UCSD-AML1 (cell line): ENCODE results near the gene COLEC11.

Experiments used
- DNase-seq: peaks from one replicate; lab custom pipeline; 2025; ENCODE audit not compliant: unreplicated experiment; lab: John Stamatoyannopoulos, UW

Gene COLEC11

DNA sequence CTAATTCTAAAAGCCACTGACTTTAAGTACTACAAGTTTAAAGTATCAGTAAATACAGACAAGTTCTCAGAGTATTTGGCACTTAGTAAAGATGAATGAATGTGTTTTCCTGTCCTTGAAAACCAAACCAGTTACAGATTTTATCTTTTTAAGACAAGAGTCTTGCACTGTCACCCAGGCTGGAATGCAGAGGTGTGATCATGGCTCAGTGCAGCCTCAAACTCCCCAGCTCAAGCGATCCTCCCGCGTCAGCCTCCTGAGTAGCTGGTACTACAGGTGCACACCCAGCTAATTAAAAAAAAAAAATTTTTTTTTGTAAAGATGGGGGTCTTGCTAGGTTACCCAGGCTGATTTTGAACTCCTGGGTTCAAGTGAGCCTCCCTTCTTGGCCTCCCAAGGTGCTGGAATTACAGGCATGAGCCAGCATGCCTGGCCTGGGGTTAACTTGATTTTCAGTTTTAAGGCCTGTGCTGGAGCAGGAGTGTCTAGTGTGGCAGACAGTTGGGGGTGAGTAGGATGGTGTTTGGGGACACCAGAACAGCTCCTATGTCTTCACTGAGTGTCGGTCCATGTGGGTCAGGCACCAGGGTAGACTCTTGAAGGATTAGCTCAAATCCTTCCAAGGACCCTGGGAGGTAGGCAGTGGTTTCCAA is 10.2 kb upstream of the COLEC11 start:
- no peak for DNase-seq

- DNase-seq = no peak
Measured at GRCh38 chr2:3585261-3586109, 9.4 kb upstream of the COLEC11 start.

- DNase-seq = no peak
Measured at GRCh38 chr2:3586220-3586619, 8.7 kb upstream of the COLEC11 start.

DNA sequence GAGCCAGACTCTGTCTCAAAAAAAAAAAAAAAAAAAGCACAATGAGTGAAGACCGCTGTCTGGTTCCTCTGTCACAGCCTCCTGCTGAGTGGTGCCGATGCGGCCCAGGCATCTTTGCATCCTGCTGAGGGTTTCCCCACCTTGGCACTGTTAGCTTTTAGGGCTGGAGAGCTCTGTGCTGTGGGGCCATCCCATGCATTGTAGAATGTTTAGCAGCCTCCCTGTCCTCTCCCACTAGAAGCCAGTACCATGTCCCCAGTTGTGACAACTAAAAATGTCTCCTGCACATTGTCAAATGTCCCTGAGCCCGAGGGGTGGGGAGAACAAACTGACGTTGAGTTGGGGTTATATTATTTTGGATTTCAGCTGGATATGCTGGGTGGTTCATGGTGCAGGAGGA is 7.9 kb upstream of the COLEC11 start:
- no peak for DNase-seq

DNA sequence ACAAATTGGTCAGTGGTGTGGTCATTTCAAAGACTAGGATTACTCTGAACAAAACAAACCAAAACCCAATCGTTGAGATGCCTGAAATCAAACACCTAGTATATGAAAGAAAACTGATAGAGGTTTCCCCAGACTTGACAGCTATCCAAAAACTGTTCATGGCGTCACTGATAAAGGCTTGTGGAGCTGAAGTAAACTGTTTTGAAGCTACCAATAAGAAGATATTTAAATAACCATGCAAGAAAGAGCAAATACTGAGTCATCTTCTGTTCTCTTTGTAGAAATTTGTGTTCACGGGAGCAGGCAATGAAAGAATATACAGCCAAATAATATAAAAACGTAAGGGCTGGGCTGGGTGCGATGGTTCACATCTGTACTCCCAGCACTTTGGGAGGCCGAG is 7.5 kb upstream of the COLEC11 start:
- no peak for DNase-seq

DNA sequence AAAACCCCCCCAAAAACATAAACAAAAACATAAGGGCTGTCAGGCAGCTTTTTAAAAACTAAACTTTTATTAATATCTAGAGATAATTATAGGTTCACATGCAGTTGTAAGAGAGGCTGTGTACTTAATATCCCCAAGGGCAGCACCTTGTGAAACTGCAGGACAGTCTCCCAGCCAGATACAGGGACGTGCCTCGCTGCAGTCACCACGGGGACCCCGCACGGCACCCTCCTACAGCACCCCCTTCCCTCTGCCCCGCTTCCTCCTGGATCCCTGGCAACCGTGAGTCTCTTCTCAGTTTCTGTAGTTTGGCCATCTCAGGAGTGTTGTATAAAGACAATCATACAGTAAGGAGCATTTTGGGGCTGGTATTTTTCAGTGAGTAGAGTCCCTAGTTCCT is 6.8 kb upstream of the COLEC11 start:
- no peak for DNase-seq

- no peak for DNase-seq
Measured at GRCh38 chr2:3589086-3589485, 5.8 kb upstream of the COLEC11 start.

- DNase-seq = no peak
Measured at GRCh38 chr2:3595404-3595803, 492 bp downstream of the COLEC11 start.

DNA sequence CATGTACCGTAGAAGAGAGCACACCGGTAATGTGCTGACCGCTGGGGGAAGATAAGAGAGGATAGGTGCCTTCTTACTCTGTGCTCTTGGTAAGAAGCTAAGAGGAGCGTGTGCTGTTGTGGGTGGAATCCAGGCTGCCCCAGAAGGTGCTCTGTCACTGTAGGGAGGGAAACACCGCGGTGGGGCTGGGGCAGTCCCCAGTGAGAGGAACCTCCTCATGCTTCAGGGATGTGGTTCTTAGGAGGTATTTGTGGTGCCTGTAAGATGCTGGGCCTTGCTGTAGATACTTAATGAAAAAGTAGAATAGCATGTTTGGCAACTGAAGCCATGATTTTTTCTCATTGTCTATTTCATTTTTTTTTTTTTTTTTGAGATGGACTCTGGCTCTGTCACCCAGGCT is 1.1 kb downstream of the COLEC11 start:
- DNase-seq = no peak

- no peak for DNase-seq
Measured at GRCh38 chr2:3596901-3597417, 2.0 kb downstream of the COLEC11 start.

- no peak for DNase-seq
Measured at GRCh38 chr2:3597567-3597966, 2.7 kb downstream of the COLEC11 start.

- no peak for DNase-seq
Measured at GRCh38 chr2:3598197-3598910, 3.4 kb downstream of the COLEC11 start.

GRCh38 chr2:3598912-3599854 is 4.3 kb downstream of the COLEC11 start:
- no peak for DNase-seq

GRCh38 chr2:3600256-3600855 is 5.4 kb downstream of the COLEC11 start:
- DNase-seq = no peak

DNA sequence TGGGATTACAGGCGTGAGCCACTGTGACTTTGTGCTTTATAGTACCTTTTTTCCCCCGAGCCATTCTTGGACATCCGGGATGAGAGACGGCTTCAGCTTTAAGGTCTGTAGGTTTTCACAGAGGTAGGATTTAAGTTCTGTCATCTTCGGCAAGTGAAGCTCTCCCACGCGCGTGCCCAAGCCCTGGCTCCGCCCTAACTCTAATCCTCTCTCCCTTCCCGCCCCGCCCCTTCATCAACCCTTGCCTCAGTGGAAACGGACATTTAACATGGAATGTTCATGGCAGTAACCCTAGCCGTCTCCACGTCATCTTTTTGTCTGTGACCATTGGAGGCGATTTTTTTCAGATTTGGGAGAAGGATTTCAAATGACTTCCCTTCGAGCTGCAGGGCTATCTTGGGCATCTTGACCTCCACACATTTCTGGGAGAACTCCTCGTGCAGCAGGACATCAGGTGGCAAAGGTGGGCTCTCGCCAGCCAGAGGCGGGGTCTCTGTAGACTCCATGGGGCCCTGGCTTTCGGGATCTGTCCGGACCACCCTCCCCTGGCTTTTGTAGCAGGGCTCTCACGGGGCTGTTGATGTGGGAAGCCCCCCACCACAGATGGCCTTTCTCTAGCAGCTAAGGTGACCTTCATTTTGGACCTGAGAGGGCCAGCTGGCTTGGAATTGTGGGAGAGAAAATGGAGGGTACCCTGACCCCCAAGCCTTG is 6.8 kb downstream of the COLEC11 start:
- no peak for DNase-seq

DNA sequence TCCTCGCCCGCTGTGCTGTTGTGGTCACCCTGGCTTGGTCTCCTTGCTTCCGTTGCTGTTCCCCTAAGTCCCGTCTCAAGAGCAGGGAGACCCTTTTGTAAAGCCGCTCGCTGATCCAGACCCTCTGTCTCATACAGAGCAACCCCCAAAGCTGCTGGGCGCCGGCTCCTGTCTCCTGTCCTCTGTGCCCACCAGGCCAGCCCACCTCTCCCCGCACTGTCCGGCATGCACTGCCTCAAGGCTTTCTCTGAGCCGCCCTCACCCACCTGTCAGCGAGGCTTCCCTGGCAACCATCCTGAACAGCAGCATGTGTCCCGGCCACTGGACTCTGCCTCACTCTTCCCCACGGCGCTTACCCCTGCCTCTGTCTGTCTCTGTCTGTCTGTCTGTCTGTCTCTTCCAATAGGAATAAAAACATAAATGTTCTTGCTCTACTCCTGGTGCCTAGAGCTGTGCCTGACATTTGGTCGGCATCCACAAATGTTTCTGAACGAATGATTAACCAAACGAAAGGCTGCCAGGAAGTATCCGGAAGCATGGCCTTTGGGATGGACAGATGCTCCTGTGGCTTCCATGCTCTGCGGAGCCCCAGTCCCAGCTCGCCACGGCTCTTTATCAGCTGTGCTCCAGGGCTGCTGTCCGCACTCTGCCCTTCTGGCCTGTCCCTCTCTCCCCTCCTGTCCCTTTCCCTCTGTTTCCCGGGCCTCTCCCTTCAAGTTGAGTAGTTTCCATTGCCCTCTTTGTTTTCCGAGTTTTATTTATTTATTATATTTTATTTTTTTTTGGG is 7.8 kb downstream of the COLEC11 start:
- DNase-seq = no peak

GRCh38 chr2:3603536-3604206 is 8.8 kb downstream of the COLEC11 start:
- DNase-seq = no peak

DNA sequence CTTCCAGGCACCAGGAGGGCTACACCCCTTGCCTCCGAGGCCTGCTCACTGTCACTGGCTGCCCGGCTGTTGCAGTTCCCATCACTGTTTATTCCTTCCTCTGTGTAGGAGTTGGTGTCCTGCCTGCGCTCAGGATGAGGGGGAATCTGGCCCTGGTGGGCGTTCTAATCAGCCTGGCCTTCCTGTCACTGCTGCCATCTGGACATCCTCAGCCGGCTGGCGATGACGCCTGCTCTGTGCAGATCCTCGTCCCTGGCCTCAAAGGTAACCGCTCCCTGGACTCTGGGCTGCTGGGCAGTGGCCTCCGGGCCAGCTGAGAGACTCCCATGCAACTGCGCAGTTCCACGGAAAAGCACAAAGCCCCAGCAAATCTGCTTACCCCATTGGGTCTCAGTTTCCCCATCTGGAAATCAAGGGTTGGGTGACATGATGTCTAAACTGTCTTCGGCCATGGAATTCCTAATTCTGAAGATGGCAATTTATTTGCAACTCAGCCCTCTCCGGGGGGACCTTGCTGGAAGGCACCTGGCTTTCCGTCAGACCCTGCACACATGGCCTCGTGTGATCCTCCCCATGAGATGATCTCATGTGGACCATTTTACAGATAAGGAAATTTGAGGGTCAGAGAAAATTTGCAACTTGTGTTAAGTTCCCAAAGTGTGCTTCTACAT is 9.4 kb downstream of the COLEC11 start:
- DNase-seq = no peak
